Measurements from ENCODE around the gene USP47.
A peak's percentile ranks its signal among the peaks of the same experiment; 100 is the strongest.

The USP47 gene

DNA sequence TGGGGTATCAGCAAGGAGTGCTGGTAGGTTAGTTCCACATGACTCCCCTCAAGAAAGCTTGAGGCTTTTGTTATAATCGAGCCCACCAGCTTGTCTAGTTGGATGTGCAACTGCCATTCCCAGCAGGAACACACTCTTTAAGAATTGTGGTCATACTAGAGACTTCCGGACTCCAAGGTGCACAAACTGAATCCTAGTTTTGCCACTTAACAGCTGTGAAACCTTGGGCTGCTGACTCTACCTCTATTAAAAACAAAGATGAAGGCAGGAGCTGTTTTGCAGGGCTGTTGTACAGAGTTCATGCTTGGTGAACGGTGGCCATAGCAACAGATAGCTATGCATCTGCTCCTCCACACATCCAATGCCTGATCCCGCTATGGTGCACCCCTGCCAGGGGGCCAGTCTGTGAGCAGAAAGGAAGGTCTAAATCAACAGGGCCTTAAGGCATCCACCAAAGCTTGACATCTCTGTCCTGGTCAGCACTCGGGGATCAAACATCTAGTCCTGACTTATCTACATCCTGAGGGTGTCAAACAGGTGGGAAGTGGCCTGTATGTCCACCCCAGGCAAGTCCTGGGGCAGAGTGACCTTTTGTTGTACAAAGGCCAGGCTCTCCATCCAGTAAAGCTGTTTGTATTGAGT, 130.3 kb downstream of the USP47 start:
- Histone ChIP-seq H3K14ac (ENCODE audit: low read length) (no peak overlapping the region), H3K9me3 (replicated peaks in 1 of 2; ENCODE audit: control insufficient read depth in 2 of 2, insufficient read depth in 1 of 2, low read depth in 1 of 2, low read length in 2 of 2) (peaks cover 0 to 2% of the 10 kb centered on the region in 2 donors), H3K36me3 (replicated peaks in 1 of 2; ENCODE audit: control insufficient read depth in 2 of 2, insufficient read depth in 2 of 2, low read length in 2 of 2) (peaks cover 0 to 2% of the 10 kb centered on the region in 2 donors), H3K79me1 (ENCODE audit: low read depth, low read length) (no peaks in the 10 kb centered on the region), H3K4ac (ENCODE audit: low read length) (no peak overlapping the region), H2AK5ac (ENCODE audit: low read depth, low read length) (peak overlapping the region; percentile 3), H3K4me3 (ENCODE audit: low read length in 2 of 2) (no peak overlapping the region), H3K9ac (ENCODE audit: low read depth, low read length, poor library complexity) (no peak overlapping the region), H2AFZ (ENCODE audit: low read length) (peak overlapping the region; percentile 38), H3K18ac (ENCODE audit: low read length) (peak overlapping the region; percentile 6), H2BK12ac (ENCODE audit: low read length) (no peak overlapping the region), H3K23ac (ENCODE audit: low read depth, low read length, poor library complexity) (no peak overlapping the region), H2BK15ac (ENCODE audit: low read length) (no peak overlapping the region), H2BK5ac (ENCODE audit: low read length) (no peak overlapping the region), H2BK120ac (ENCODE audit: low read depth, low read length) (no peak overlapping the region), H4K8ac (ENCODE audit: low read depth, low read length) (no peak overlapping the region), H3K4me1 (ENCODE audit: control insufficient read depth in 2 of 2, insufficient read depth in 1 of 2, low read depth in 1 of 2, low read length in 2 of 2) (peaks cover 31 to 44% of the 10 kb centered on the region in 2 donors), H3K27me3 (ENCODE audit: control insufficient read depth in 3 of 3, insufficient read depth in 3 of 3, low read depth in 1 of 3, low read length in 3 of 3) (no peaks in the 10 kb centered on the region), H3K27ac (replicated peaks; ENCODE audit: low read length) (no peak overlapping the region), H4K91ac (ENCODE audit: low read depth, low read length, poor library complexity) (no peak overlapping the region), H3K4me2 (ENCODE audit: insufficient read depth, low read length, poor library complexity, severe bottlenecking) (no peak overlapping the region)
- no peak for DNase-seq (ENCODE audit: low spot score)
- WGBS, 2 donors (ENCODE audit: extremely low coverage in 2 of 2, insufficient read length in 2 of 2, insufficient replicate concordance in 1 of 2), result no CpG with 5 or more reads among the region's 5 CpGs

DNA sequence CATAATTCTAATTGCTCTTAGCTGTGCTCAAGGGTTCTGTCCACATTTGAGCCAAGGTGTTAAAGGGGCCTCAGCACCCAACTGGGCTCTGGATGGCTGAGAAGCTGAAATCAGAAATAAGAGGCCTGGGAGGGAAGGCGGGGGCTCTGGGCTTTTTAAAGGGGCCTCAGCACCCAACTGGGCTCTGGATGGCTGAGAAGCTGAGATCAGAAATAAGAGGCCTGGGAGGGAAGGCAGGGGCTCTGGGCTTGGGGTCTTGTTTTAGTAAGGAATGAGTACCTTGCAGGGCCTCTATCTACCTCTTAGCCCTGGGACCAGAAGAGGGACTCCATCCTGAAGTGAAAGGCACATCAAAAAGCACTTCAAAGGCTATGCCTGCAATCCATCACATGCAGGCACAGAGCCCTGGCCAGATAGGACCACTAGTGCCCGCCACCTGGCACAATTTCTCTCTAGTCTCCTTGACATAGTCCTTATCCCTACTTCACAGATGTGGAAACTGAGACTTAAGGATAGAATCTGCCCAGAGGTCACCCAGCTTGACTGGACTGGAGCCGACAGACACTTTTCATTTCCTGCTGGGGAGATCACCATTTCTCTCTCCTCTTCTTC, 131.1 kb downstream of the USP47 start:
- DNase-seq (ENCODE audit: low spot score), result no peak
- H3K4ac ChIP-seq (ENCODE audit: low read length), result no peak overlapping the region
- H3K27me3 ChIP-seq (ENCODE audit: control insufficient read depth in 3 of 3, insufficient read depth in 3 of 3, low read depth in 1 of 3, low read length in 3 of 3), result no peaks in the 10 kb centered on the region
- peaks cover 0 to 2% of the 10 kb centered on the region in 2 donors for H3K9me3 ChIP-seq (replicated peaks in 1 of 2; ENCODE audit: control insufficient read depth in 2 of 2, insufficient read depth in 1 of 2, low read depth in 1 of 2, low read length in 2 of 2)
- H3K14ac ChIP-seq (ENCODE audit: low read length), result no peak overlapping the region
- WGBS, 2 donors (ENCODE audit: extremely low coverage in 2 of 2, insufficient read length in 2 of 2, insufficient replicate concordance in 1 of 2), result no CpG with 5 or more reads among the region's 3 CpGs
- no peak overlapping the region for H4K8ac ChIP-seq (ENCODE audit: low read depth, low read length)
- no peak overlapping the region for H2BK15ac ChIP-seq (ENCODE audit: low read length)
- H3K18ac ChIP-seq (ENCODE audit: low read length), result peak overlapping the region; percentile 88
- H2AFZ ChIP-seq (ENCODE audit: low read length), result peak overlapping the region; percentile 74
- no peak overlapping the region for H3K4me3 ChIP-seq (ENCODE audit: low read length in 2 of 2)
- H3K9ac ChIP-seq (ENCODE audit: low read depth, low read length, poor library complexity), result no peak overlapping the region
- peaks cover 0 to 2% of the 10 kb centered on the region in 2 donors for H3K36me3 ChIP-seq (replicated peaks in 1 of 2; ENCODE audit: control insufficient read depth in 2 of 2, insufficient read depth in 2 of 2, low read length in 2 of 2)
- no peaks in the 10 kb centered on the region for H3K79me1 ChIP-seq (ENCODE audit: low read depth, low read length)
- no peak overlapping the region for H3K23ac ChIP-seq (ENCODE audit: low read depth, low read length, poor library complexity)
- no peak overlapping the region for H2BK5ac ChIP-seq (ENCODE audit: low read length)
- no peak overlapping the region for H2BK120ac ChIP-seq (ENCODE audit: low read depth, low read length)
- H3K27ac ChIP-seq (replicated peaks; ENCODE audit: low read length), result no peak overlapping the region
- H3K4me1 ChIP-seq (ENCODE audit: control insufficient read depth in 2 of 2, insufficient read depth in 1 of 2, low read depth in 1 of 2, low read length in 2 of 2), result peaks cover 31 to 43% of the 10 kb centered on the region in 2 donors
- H2BK12ac ChIP-seq (ENCODE audit: low read length), result no peak overlapping the region
- no peak overlapping the region for H4K91ac ChIP-seq (ENCODE audit: low read depth, low read length, poor library complexity)
- no peak overlapping the region for H3K4me2 ChIP-seq (ENCODE audit: insufficient read depth, low read length, poor library complexity, severe bottlenecking)
- H2AK5ac ChIP-seq (ENCODE audit: low read depth, low read length), result peak overlapping the region; percentile 3

- H3K79me1 ChIP-seq (ENCODE audit: low read depth, low read length), result no peaks in the 10 kb centered on the region
- no peak overlapping the region for H3K23ac ChIP-seq (ENCODE audit: low read depth, low read length, poor library complexity)
- no peak overlapping the region for H2AK5ac ChIP-seq (ENCODE audit: low read depth, low read length)
- H3K27ac ChIP-seq (replicated peaks; ENCODE audit: low read length), result peak overlapping the region; percentile 33
- H2BK120ac ChIP-seq (ENCODE audit: low read depth, low read length), result no peak overlapping the region
- no peak overlapping the region for H3K9ac ChIP-seq (ENCODE audit: low read depth, low read length, poor library complexity)
- H3K36me3 ChIP-seq (replicated peaks in 1 of 2; ENCODE audit: control insufficient read depth in 2 of 2, insufficient read depth in 2 of 2, low read length in 2 of 2), result peaks cover 0 to 4% of the 10 kb centered on the region in 2 donors
- no peak overlapping the region for H2BK15ac ChIP-seq (ENCODE audit: low read length)
- H3K4me3 ChIP-seq (ENCODE audit: low read length in 2 of 2), result no peak overlapping the region
- no peak overlapping the region for H4K91ac ChIP-seq (ENCODE audit: low read depth, low read length, poor library complexity)
- no peak overlapping the region for H4K8ac ChIP-seq (ENCODE audit: low read depth, low read length)
- H2BK5ac ChIP-seq (ENCODE audit: low read length), result no peak overlapping the region
- no peaks in the 10 kb centered on the region for H3K27me3 ChIP-seq (ENCODE audit: control insufficient read depth in 3 of 3, insufficient read depth in 3 of 3, low read depth in 1 of 3, low read length in 3 of 3)
- no peak overlapping the region for H3K4me2 ChIP-seq (ENCODE audit: insufficient read depth, low read length, poor library complexity, severe bottlenecking)
- WGBS, 2 donors (ENCODE audit: extremely low coverage in 2 of 2, insufficient read length in 2 of 2, insufficient replicate concordance in 1 of 2), result no CpG with 5 or more reads among the region's 8 CpGs
- no peak overlapping the region for H3K4ac ChIP-seq (ENCODE audit: low read length)
- H3K4me1 ChIP-seq (ENCODE audit: control insufficient read depth in 2 of 2, insufficient read depth in 1 of 2, low read depth in 1 of 2, low read length in 2 of 2), result peaks cover 31 to 43% of the 10 kb centered on the region in 2 donors
- no peak overlapping the region for H2BK12ac ChIP-seq (ENCODE audit: low read length)
- DNase-seq (ENCODE audit: low spot score), result no peak
- peaks cover 0 to 2% of the 10 kb centered on the region in 2 donors for H3K9me3 ChIP-seq (replicated peaks in 1 of 2; ENCODE audit: control insufficient read depth in 2 of 2, insufficient read depth in 1 of 2, low read depth in 1 of 2, low read length in 2 of 2)
- peak overlapping the region; percentile 74 for H2AFZ ChIP-seq (ENCODE audit: low read length)
- peak overlapping the region; percentile 88 for H3K18ac ChIP-seq (ENCODE audit: low read length)
- no peak overlapping the region for H3K14ac ChIP-seq (ENCODE audit: low read length)
Observed at GRCh38 chr11:11973361-11973800, 131.6 kb downstream of the USP47 start.

- H3K4ac ChIP-seq (ENCODE audit: low read length), result peak overlapping the region; percentile 26
- H4K91ac ChIP-seq (ENCODE audit: low read depth, low read length, poor library complexity), result no peak overlapping the region
- no peak overlapping the region for H2BK15ac ChIP-seq (ENCODE audit: low read length)
- H3K36me3 ChIP-seq (replicated peaks in 1 of 2; ENCODE audit: control insufficient read depth in 2 of 2, insufficient read depth in 2 of 2, low read length in 2 of 2), result peaks cover 0 to 4% of the 10 kb centered on the region in 2 donors
- no peak overlapping the region for H3K23ac ChIP-seq (ENCODE audit: low read depth, low read length, poor library complexity)
- H2AK5ac ChIP-seq (ENCODE audit: low read depth, low read length), result peak overlapping the region; percentile 54
- H3K18ac ChIP-seq (ENCODE audit: low read length), result peak overlapping the region; percentile 40
- H4K8ac ChIP-seq (ENCODE audit: low read depth, low read length), result no peak overlapping the region
- no peak overlapping the region for H3K9ac ChIP-seq (ENCODE audit: low read depth, low read length, poor library complexity)
- peaks cover 0 to 2% of the 10 kb centered on the region in 2 donors for H3K9me3 ChIP-seq (replicated peaks in 1 of 2; ENCODE audit: control insufficient read depth in 2 of 2, insufficient read depth in 1 of 2, low read depth in 1 of 2, low read length in 2 of 2)
- peak overlapping the region; percentile 33 for H3K27ac ChIP-seq (replicated peaks; ENCODE audit: low read length)
- no peaks in the 10 kb centered on the region for H3K79me1 ChIP-seq (ENCODE audit: low read depth, low read length)
- no peak overlapping the region for H3K4me2 ChIP-seq (ENCODE audit: insufficient read depth, low read length, poor library complexity, severe bottlenecking)
- no peak overlapping the region for H2BK5ac ChIP-seq (ENCODE audit: low read length)
- no CpG with 5 or more reads among the region's 4 CpGs for WGBS, 2 donors (ENCODE audit: extremely low coverage in 2 of 2, insufficient read length in 2 of 2, insufficient replicate concordance in 1 of 2)
- no peak overlapping the region for H2BK12ac ChIP-seq (ENCODE audit: low read length)
- H3K27me3 ChIP-seq (ENCODE audit: control insufficient read depth in 3 of 3, insufficient read depth in 3 of 3, low read depth in 1 of 3, low read length in 3 of 3), result no peaks in the 10 kb centered on the region
- peaks cover 32 to 45% of the 10 kb centered on the region in 2 donors for H3K4me1 ChIP-seq (ENCODE audit: control insufficient read depth in 2 of 2, insufficient read depth in 1 of 2, low read depth in 1 of 2, low read length in 2 of 2)
- no peak overlapping the region for H3K14ac ChIP-seq (ENCODE audit: low read length)
- no peak overlapping the region for H3K4me3 ChIP-seq (ENCODE audit: low read length in 2 of 2)
- no peak overlapping the region for H2BK120ac ChIP-seq (ENCODE audit: low read depth, low read length)
- peak overlapping the region; percentile 74 for H2AFZ ChIP-seq (ENCODE audit: low read length)
- no peak for DNase-seq (ENCODE audit: low spot score)
Observed at GRCh38 chr11:11973866-11974265, 132.1 kb downstream of the USP47 start.

Measured in neuronal stem cell (in vitro differentiated cells).